Epithelial cell of proximal tubule (primary cell): ENCODE measurements around the gene BTG4. TPM values are rescaled to one million over a fixed set of nuclear protein-coding genes. Genes with fewer than 3 reads are reported as not detected.
A peak's percentile ranks its signal among the peaks of the same experiment; 100 is the strongest.

Experiments
- DNase-seq: peaks from one replicate; pipeline ENCODE4 v3.0.0-alpha.2; 2011; ENCODE audit warnings: low read depth
- H3K4me3 ChIP-seq: 2 replicates; pipeline ENCODE4 v1.5.1; 2011; ENCODE audit warnings: low read depth, mild to moderate bottlenecking, low read length
- CTCF ChIP-seq: conservative IDR thresholded peaks from 2 replicates; pipeline ENCODE4 v1.5.1; 2012; ENCODE audit warnings: low read depth, mild to moderate bottlenecking, low read length
- total RNA-seq: library from RNA; depleted of rRNA; stranded (reverse); fragments of >200 nt; gene quantifications from 2 replicates; pipeline ENCODE4 v1.2.3, GENCODE V29; 2015

BTG4 gene
- total RNA-seq, 1 donor from 2014 or later, result not detected

DNA sequence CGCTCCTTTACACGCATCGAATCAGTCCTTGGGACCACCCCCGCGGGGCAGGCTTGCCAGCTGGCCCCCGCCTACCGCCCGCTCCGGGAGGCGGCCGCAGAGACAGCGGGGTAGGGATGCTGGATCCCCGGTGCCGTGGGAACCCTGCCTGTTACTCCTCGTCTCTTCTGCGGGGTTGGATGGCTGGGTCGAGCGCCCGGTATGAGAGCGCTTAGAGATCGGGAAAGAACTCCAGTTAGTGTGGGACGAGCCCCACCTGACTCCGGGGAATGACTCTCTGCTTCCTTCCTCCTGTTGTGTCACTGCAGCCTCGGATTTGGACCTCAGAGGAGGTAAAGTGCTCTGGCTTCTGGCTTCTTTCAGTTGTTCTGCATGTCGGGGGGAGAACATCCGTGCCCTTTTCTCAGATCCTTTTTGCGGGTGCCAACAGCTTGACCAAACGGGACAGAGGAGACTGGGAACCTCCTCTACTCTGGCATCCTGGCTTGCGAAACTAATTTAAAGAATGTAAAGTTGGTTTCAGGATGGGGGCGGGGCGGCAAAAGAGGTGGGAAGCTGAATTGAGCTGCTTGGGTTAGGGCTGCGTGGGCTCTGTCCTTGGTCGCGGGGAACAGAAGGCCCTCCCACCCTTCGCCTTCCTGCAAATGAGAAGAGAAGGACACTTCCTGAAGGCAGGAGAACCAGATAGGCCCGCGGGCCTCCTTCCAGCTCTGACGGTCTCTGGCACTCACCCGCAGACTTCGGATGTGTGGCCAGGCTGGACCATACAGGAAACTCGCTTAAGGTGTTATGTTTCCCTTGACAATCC, 29.3 kb upstream of the BTG4 start:
- TF ChIP-seq CTCF, result no peak
- H3K4me3 ChIP-seq, result peak overlapping the region; percentile 40
- DNase-seq, result no peak

- DNase-seq, result no peak
- H3K4me3 ChIP-seq, result peak overlapping the region; percentile 40
- no peak for TF ChIP-seq CTCF
Observed at GRCh38 chr11:111540937-111541253, 28.7 kb upstream of the BTG4 start.

GRCh38 chr11:111540114-111540936, 28.1 kb upstream of the BTG4 start, which contains the start of gene LAYN:
TSS of gene LAYN (plus strand) at chr11:111540720. CDS start at chr11:111540844, 124 bp downstream.
- peak within 1 kb of the TSS; percentile 40 for H3K4me3 ChIP-seq
- no peak for DNase-seq
- no peak for TF ChIP-seq CTCF

DNA sequence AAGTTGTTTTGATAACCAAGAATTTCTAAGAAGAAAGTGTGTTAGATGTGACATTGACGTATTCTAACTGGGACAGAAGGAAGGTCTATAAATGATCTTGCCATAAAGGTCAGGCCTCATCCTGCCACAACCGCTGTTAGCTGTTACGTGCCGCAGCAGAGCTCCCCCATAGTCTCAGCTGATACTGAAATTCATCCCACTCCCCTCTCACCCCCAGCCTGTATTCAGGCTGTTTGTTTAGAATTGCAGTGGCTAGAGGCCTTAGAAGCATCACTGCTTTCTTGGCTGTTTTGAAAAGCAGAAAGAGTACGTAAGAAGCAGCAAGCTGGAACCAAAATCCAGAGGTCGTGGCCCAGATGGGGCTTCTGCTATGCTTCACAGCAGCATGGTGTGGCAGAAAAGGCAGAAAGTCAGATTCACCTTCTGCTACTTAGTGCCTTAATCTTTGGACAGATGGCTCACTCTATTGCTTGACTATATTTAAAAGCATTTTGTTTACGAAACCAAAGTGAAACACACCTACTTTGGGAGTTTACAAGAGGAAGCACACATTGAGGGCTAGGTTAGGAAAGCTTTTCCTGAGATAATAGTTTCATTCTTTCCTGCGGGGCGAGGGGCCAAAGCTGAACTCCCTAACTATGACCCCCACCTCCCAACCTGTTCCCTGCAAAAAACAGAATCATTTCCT, 27.4 kb upstream of the BTG4 start:
- no peak for DNase-seq
- TF ChIP-seq CTCF, result no peak
- peak overlapping the region; percentile 40 for H3K4me3 ChIP-seq

- no peak for DNase-seq
- no peak overlapping the region for H3K4me3 ChIP-seq
- no peak for TF ChIP-seq CTCF
Observed at GRCh38 chr11:111538407-111539114, 26.4 kb upstream of the BTG4 start.

DNA sequence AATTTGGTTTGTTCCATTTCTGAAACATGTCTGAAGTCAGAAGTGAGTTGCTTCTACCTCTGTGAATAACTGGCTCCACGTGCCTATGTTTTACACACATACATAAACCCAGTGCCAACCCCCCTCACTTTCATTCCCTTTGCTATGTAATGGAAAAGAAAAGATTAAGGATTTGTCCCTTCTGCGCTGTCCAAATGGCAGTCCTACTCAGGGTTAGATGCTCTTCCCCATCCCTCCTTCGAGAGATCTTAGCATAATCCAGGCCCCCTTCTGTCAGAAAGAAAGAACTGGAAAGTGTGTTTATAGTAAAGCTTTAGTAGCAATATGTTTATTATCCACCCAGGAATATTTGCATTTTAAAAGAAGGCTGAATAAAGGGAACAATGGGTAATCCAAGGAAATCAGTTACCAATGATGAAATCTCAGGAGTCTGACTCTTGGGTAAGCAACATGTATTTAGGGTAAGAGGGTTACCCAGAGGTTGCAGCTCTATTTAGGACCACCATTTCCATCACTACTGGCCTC, 25.2 kb upstream of the BTG4 start:
- TF ChIP-seq CTCF, result no peak
- no peak overlapping the region for H3K4me3 ChIP-seq
- DNase-seq, result no peak
